ENCODE results near the gene RTP3.

RTP3 gene

DNA sequence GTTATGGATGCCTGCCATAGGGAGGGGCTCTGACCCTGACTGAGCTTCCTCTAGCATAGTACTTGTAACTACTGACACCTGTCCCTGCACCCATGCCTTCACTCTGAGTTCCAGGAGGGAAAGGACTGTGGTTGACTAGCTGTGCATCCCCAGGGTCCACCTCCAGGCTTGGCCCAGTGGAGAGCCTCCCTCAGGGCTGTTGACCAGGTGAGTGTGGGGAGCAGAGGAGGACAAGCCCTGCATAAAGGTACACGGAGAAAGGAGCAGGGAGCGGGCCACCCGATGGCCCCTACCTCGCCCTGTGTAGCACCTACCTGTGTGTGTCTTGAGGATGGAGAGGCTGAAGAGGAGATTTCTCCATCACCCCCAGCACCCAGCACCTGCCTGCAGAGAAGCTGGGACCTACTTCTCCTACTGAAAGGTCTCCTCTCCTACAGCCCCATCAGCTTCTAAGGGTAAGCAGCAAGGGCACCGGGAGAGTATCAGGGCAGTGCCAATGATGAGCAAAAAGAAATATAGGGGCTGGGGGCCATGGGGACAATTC, 26.3 kb upstream of the RTP3 start:
- TF ChIP-seq CTCF (IDR thresholded peaks at IDR 0.05), result no peak

- no peak for TF ChIP-seq CTCF (IDR thresholded peaks at IDR 0.05)
These were observed 25.0 kb upstream of the RTP3 start for GRCh38 chr3:46472736-46473135.

DNA sequence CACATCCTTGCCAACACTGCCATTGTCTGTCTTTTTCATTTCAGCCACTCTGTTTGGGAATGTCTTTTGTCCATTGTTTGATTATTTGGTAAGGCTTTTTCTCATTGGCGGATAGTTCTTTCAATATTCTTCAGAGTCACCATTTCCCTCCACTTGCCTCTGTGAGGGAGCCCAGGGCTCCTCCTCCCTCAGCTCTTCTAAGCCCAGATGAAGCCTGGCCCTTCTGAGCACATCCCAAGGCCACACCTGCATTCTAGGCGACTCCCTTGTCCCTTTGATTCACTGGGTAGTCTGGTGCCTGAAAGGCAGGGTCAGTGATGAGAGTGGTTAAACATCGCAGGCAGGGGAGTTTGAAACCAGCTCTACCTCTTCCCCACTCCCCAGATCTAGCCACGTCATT, 20.6 kb upstream of the RTP3 start:
- TF ChIP-seq CTCF (IDR thresholded peaks at IDR 0.05), result no peak

- no peak for TF ChIP-seq CTCF (IDR thresholded peaks at IDR 0.05)
These were observed 20.0 kb upstream of the RTP3 start for GRCh38 chr3:46477756-46478155.

DNA sequence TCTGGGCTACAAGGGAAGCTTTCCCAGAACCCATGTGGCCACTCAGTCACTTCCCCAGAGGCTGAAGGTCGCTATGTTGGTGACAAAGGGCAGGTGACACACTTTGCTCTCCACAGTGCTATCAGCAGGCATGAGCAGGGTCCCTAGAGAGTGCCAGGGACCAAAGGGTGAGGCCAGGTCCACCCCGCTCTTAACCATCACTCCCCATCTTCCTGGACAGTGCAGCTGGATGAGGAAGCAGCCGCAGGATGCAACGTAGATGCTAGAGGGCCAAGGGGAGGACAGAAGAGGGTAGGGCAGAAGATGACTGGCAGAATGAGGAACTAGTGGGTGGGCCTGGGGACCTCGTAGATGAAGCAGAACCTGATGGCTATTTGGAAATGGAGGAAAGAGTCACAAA, 19.4 kb upstream of the RTP3 start:
- TF ChIP-seq CTCF (IDR thresholded peaks at IDR 0.05), result no peak

DNA sequence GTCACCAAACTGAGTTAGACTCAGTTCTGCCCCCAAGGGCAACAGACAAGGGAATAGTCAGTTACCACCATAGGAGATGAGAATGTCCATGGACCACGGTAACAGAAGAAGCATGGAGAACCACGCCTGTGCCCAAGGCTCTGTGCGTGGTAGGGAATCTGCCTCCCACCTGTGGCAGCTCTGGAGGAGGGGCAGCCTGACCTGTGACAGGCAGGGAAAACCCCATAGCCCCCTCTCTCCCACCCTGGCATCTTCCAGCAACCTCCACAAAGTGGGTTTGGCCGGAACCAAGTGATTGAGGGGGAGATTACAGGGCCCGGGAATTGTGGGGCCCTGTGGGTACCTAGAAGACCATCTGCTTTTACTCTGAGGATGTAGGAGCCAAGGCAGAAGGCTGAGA, 18.8 kb upstream of the RTP3 start:
- TF ChIP-seq CTCF (IDR thresholded peaks at IDR 0.05), result no peak

DNA sequence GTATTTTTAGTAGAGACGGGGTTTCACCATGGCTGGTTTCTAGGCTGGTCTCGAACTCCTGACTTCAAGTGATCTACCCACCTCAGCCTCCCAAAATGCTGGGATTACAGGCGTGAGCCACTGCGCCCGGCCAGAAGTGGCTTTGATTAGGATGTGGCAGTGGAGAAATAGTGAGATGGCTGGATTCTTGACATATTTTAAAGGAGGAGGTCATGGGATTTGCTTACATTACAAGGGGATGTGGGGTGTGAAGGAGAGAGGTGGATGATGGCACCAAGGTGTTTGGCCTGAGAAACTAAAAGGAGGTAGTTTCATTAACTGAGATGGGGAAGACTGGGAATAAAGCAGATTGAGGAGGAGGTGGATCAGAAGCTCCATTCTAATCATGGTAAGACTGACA, 18.1 kb upstream of the RTP3 start:
- TF ChIP-seq CTCF (IDR thresholded peaks at IDR 0.05), result no peak

- no peak for TF ChIP-seq CTCF (IDR thresholded peaks at IDR 0.05)
These were observed 17.1 kb upstream of the RTP3 start for GRCh38 chr3:46480491-46481195.

Measured in LNCAP (cell line).